Mesodermal cell (in vitro differentiated cells): ENCODE measurements around the gene CHP2. TPM values are rescaled to one million over a fixed set of nuclear protein-coding genes. Genes with fewer than 3 reads are reported as not detected.
"Not testable (repeated sequence)": the region's sequence is repeated elsewhere in the genome, so short reads cannot be mapped to it uniquely, and the experiment has no call there.

Experiments
- H3K27ac ChIP-seq: 2 replicates; pipeline ENCODE4 v1.7.0; 2013; ENCODE audit warnings: mild to moderate bottlenecking, low read depth, low read length, moderate library complexity; ENCODE audit not compliant: severe bottlenecking
- H3K36me3 ChIP-seq: 2 replicates; pipeline ENCODE4 v1.7.1; 2013; ENCODE audit warnings: mild to moderate bottlenecking, low read length, moderate library complexity; ENCODE audit not compliant: control insufficient read depth, insufficient read depth
- H3K4me1 ChIP-seq: one replicate; pipeline ENCODE4 v1.7.1; 2013; ENCODE audit warnings: mild to moderate bottlenecking, low read length; ENCODE audit not compliant: insufficient read depth, control insufficient read depth, poor library complexity, severe bottlenecking
- H3K4me3 ChIP-seq: 2 replicates; pipeline ENCODE4 v1.7.0; 2013; ENCODE audit warnings: low read length, control low read depth, mild to moderate bottlenecking; ENCODE audit not compliant: insufficient read depth, poor library complexity, severe bottlenecking; ENCODE audit errors: extremely low read depth
- H3K9me3 ChIP-seq: 2 replicates; pipeline ENCODE4 v1.7.1; 2013; ENCODE audit warnings: mild to moderate bottlenecking, low read length, moderate library complexity; ENCODE audit not compliant: control insufficient read depth
- WGBS, 2 experiments: methylation state at CpG; one replicate each; pipeline ENCODE4 v1.1.5; 2013; ENCODE audit warnings: missing lambda C conversion rate in 2 of 2; ENCODE audit not compliant: insufficient coverage in 2 of 2; 5-methylcytosine and 5-hydroxymethylcytosine counted together
- polyA plus RNA-seq, 2 experiments: library from polyadenylated mRNA; stranded (reverse); fragments of 50-300 nt; gene quantifications; one replicate each; pipeline ENCODE4 v1.2.3, GENCODE V29; 2013

Gene CHP2
- not detected for polyA plus RNA-seq (2013, experiment 1 of 2)
- polyA plus RNA-seq (2013, experiment 2 of 2), result not detected

GRCh38 chr16:23754594-23755483, at the start of gene CHP2:
CHP2 (plus strand) TSS chr16:23755026; CDS start chr16:23755050, 24 bp downstream.
- H3K36me3 ChIP-seq, result no peaks in the 10 kb centered on the region
- no peaks in the 10 kb centered on the region for H3K4me1 ChIP-seq
- no peak within 1 kb of the TSS for H3K27ac ChIP-seq
- 41 to 51% methylated on average over 56 to 78 of the region's 80 CpGs for WGBS, 2 experiments
- H3K9me3 ChIP-seq, result no peaks in the 10 kb centered on the region
- H3K4me3 ChIP-seq, result peak within 1 kb of the TSS; percentile 2

DNA sequence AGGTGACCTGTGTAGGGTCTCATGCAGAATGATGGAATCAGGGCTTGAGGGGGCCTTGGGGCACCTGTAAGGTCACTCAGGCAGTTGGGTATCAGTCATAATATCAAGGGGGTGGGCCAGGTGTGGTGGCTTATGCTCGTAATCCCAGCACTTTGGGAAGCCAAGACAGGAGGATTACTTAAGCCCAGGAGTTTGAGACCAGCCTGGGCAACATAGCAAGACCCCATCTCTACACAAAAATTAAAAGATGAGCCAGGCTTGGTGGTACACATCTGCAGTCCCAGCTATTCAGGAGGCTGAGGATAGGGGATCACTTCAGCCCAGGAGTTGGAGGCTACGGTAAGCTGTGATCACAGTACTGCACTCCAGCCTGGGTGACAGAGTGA, 49.3 kb upstream of the CHP2 start:
- WGBS, 2 experiments, result 80 to 100% methylated on average over 1 of the region's 2 CpGs

DNA sequence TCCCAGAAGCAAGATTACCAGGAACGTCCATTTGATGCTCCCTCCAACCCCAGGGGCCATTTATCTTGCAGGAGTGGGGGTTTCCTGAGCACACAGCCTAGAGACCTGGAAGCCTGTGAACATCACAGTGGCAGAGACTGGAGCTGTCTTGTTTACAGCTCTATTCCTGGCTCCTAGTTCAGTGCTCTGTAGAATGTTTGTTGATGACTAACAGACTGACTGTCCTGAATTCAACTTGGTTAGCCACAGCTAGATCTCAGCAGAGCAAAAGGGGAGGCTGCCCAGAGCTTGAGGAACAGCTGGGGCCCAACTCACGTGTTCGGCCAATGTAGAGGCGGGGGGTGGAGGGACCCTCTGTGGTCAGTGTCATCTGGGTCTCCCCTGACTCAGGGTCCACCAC, 48.4 kb upstream of the CHP2 start:
- 90 to 100% methylated on average over 4 of the region's 4 CpGs for WGBS, 2 experiments
- peaks cover 17% of the 10 kb centered on the region for H3K9me3 ChIP-seq
- H3K36me3 ChIP-seq, result no peaks in the 10 kb centered on the region
- H3K4me1 ChIP-seq, result no peaks in the 10 kb centered on the region
- no peak overlapping the region for H3K27ac ChIP-seq
- no peak overlapping the region for H3K4me3 ChIP-seq

More for the DNA sequence above, 49.3 kb upstream of the CHP2 start:
- H3K4me3 ChIP-seq, result no peak overlapping the region
- H3K36me3 ChIP-seq, result no peaks in the 10 kb centered on the region
- H3K27ac ChIP-seq, result no peak overlapping the region
- no peaks in the 10 kb centered on the region for H3K4me1 ChIP-seq
- peaks cover 17% of the 10 kb centered on the region for H3K9me3 ChIP-seq

GRCh38 chr16:23709536-23709935, 45.3 kb upstream of the CHP2 start:
- H3K36me3 ChIP-seq, result no peaks in the 10 kb centered on the region
- H3K4me3 ChIP-seq, result no peak overlapping the region
- H3K27ac ChIP-seq, result no peak overlapping the region
- peaks cover 12% of the 10 kb centered on the region for H3K9me3 ChIP-seq
- H3K4me1 ChIP-seq, result no peaks in the 10 kb centered on the region

DNA sequence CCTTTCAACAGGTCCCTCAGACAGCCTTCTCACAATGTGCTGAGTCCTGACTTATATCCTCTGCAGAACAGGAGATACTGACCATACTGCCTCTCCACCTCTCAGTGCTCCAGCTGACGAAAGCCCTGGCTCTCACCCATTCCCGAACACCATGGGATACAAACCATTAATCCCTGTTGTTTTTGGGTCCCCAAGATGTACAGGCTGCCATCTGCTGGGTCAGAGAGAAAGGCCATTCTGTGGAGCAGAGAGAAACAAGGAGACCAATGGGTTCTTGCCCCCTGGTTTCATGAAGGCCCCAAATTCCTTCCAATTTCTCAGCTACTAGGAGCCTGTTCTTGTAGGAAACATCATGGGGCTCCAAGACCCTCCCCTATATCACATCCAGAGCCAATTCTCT, 44.8 kb upstream of the CHP2 start:
- peaks cover 12% of the 10 kb centered on the region for H3K9me3 ChIP-seq
- H3K4me1 ChIP-seq, result no peaks in the 10 kb centered on the region
- 92% methylated on average over 2 of the region's 2 CpGs; no CpG with 5 or more reads in 1 of the 2 experiments for WGBS, 2 experiments
- H3K27ac ChIP-seq, result no peak overlapping the region
- no peaks in the 10 kb centered on the region for H3K36me3 ChIP-seq
- H3K4me3 ChIP-seq, result no peak overlapping the region

GRCh38 chr16:23710504-23710903, 44.3 kb upstream of the CHP2 start:
- no peak overlapping the region for H3K4me3 ChIP-seq
- peaks cover 12% of the 10 kb centered on the region for H3K9me3 ChIP-seq
- WGBS, 2 experiments, result 96% methylated on average over 3 of the region's 3 CpGs; no CpG with 5 or more reads in 1 of the 2 experiments
- no peaks in the 10 kb centered on the region for H3K36me3 ChIP-seq
- no peaks in the 10 kb centered on the region for H3K4me1 ChIP-seq
- no peak overlapping the region for H3K27ac ChIP-seq

- Histone ChIP-seq H3K36me3 (no peaks in the 10 kb centered on the region), H3K4me3 (no peak overlapping the region), H3K9me3 (peaks cover 12% of the 10 kb centered on the region), H3K4me1 (no peaks in the 10 kb centered on the region), H3K27ac (no peak overlapping the region)
- WGBS, 2 experiments, result 88 to 90% methylated on average over 2 to 3 of the region's 4 CpGs
These were observed 43.0 kb upstream of the CHP2 start for GRCh38 chr16:23711785-23712184.

DNA sequence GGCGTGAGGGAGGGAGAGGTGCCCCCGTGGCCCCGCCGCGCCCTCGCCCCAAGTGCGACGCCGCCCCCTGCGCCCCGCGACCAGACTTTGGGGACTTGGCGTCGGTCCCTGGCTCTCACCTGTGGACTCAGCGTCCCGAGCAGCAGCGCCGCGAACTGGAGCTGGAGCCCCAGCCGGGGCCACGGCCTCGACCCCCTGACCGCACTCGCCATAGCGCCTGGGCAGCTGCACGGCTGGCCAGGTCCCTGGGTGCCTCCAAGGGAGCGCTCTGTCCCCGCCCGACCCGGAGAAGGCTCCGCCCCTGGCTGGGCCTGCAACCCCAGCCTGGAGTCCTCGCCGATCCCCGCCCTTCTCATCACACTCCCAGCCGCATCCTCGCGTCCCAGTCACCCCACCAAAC, 41.9 kb upstream of the CHP2 start, which contains the start of gene ERN2:
Gene ERN2 (minus strand): TSS at position 247 of the 400 bp plus-strand sequence. CDS start 35 bp downstream, at position 212.
- Histone ChIP-seq H3K4me3 (no peak within 1 kb of the TSS), H3K36me3 (no peaks in the 10 kb centered on the region)
- WGBS, 2 experiments, result 66 to 74% methylated on average over 24 to 34 of the region's 37 CpGs

GRCh38 chr16:23716484-23716883, 38.3 kb upstream of the CHP2 start:
- no peaks in the 10 kb centered on the region for H3K4me1 ChIP-seq
- H3K4me3 ChIP-seq, result no peak overlapping the region
- H3K36me3 ChIP-seq, result no peaks in the 10 kb centered on the region
- WGBS, 2 experiments, result 77 to 93% methylated on average over 2 of the region's 5 CpGs
- H3K27ac ChIP-seq, result no peak overlapping the region
- no peaks in the 10 kb centered on the region for H3K9me3 ChIP-seq

More for the DNA sequence above, 41.9 kb upstream of the CHP2 start, which contains the start of gene ERN2:
- H3K27ac ChIP-seq, result no peak within 1 kb of the TSS
- peaks cover 12% of the 10 kb centered on the region for H3K9me3 ChIP-seq
- H3K4me1 ChIP-seq, result no peaks in the 10 kb centered on the region

- WGBS, 2 experiments, result 87 to 100% methylated on average over 3 to 7 of the region's 9 CpGs
- not testable (repeated sequence) for H3K4me1 ChIP-seq, H3K4me3 ChIP-seq, H3K36me3 ChIP-seq, H3K9me3 ChIP-seq, H3K27ac ChIP-seq
These were observed 32.1 kb upstream of the CHP2 start for GRCh38 chr16:23722613-23723240.
